Prostate gland (tissue), 2 donors: ENCODE data around the gene MCF2L2. TPM values are rescaled to one million over a fixed set of nuclear protein-coding genes. Genes with fewer than 3 reads are reported as not detected.
"Not testable (repeated sequence)": the region's sequence is repeated elsewhere in the genome, so short reads cannot be mapped to it uniquely, and the experiment has no call there.

Experiments used
- DNase-seq: peaks from one replicate; pipeline ENCODE4 v3.0.0-alpha.2; 2019; ENCODE audit warnings: low spot score
- H3K27ac ChIP-seq, 2 donors: fragments of 200-600 bp; sonication (generic); 2 replicates each; pipeline ENCODE4 v1.5.1; 2017 to 2019
- H3K27me3 ChIP-seq: fragments of 200-600 bp; sonication (generic); replicated peaks from 2 replicates; pipeline ENCODE4 v1.5.1; 2019; ENCODE audit not compliant: insufficient read depth
- H3K36me3 ChIP-seq, 2 donors: fragments of 200-600 bp; sonication (generic); 1 replicate in 1 of 2; 2 replicates in 1 of 2; pipeline versions ENCODE4 v1.5.1 to v1.8.1; 2017 to 2019
- H3K4me1 ChIP-seq: fragments of 200-600 bp; sonication (generic); replicated peaks from 2 replicates; pipeline ENCODE4 v1.5.1; 2019
- H3K4me3 ChIP-seq, 2 donors: fragments of 200-600 bp; sonication (generic); 2 replicates each; pipeline ENCODE4 v1.5.1; 2017 to 2019
- H3K9me3 ChIP-seq: fragments of 200-600 bp; sonication (generic); 2 replicates; pipeline ENCODE4 v1.5.1; 2017
- POLR2A ChIP-seq: fragments of 450-650 bp; IDR thresholded peaks from one replicate; pipeline ENCODE4 v1.6.1; 2016; ENCODE audit warnings: antibody characterized with exemption, mild to moderate bottlenecking
- POLR2AphosphoS5 ChIP-seq: sonication (generic); formaldehyde crosslinking; IDR thresholded peaks from one replicate; pipeline ENCODE4 v1.6.1; 2017; ENCODE audit warnings: antibody characterized with exemption
- WGBS: methylation state at CpG from one replicate; pipeline ENCODE4 v1.1.5; 2018; 5-methylcytosine and 5-hydroxymethylcytosine counted together
- intact Hi-C: fragments of 100-400 bp; cut with DNase I; formaldehyde crosslinking; loops from one replicate; pipeline ENCODE4 v1.14.2; 2022
- total RNA-seq, 2 donors: library from RNA; depleted of rRNA; stranded (reverse); fragments of >200 nt; gene quantifications; one replicate each; pipeline ENCODE4 v1.1.0, GENCODE V29; 2016
- TF ChIP-seq, protein P1 (sequence below), 4 experiments: fragments of 200-600 bp in 2 of 4; fragments of 450-650 bp in 2 of 4; sonication (generic) in 2 of 4; IDR thresholded peaks; 1 replicate in 3 of 4; 2 replicates in 1 of 4; pipeline ENCODE4 v1.5.1; 2016 to 2019; ENCODE audit warnings: antibody characterized with exemption in 4 of 4, mild to moderate bottlenecking in 2 of 4, moderate library complexity in 2 of 4

Gene MCF2L2
- total RNA-seq, 2 donors from 2014 or later = 0.41 to 4.0 TPM

- Histone ChIP-seq H3K36me3 (no peaks in the 10 kb centered on the region), H3K9me3 (no peaks in the 10 kb centered on the region), H3K27me3 (no peaks in the 10 kb centered on the region), H3K4me1 (no peaks in the 10 kb centered on the region), H3K4me3 (no peak overlapping the region), H3K27ac (no peak overlapping the region)
- TF ChIP-seq POLR2A = no peak
- TF ChIP-seq, protein P1, sequence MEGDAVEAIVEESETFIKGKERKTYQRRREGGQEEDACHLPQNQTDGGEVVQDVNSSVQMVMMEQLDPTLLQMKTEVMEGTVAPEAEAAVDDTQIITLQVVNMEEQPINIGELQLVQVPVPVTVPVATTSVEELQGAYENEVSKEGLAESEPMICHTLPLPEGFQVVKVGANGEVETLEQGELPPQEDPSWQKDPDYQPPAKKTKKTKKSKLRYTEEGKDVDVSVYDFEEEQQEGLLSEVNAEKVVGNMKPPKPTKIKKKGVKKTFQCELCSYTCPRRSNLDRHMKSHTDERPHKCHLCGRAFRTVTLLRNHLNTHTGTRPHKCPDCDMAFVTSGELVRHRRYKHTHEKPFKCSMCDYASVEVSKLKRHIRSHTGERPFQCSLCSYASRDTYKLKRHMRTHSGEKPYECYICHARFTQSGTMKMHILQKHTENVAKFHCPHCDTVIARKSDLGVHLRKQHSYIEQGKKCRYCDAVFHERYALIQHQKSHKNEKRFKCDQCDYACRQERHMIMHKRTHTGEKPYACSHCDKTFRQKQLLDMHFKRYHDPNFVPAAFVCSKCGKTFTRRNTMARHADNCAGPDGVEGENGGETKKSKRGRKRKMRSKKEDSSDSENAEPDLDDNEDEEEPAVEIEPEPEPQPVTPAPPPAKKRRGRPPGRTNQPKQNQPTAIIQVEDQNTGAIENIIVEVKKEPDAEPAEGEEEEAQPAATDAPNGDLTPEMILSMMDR (IDR thresholded peaks at IDR 0.05) = no peak
- TF ChIP-seq POLR2AphosphoS5 = no peak
- intact Hi-C loops = no loop called here
- DNase-seq = no peak
- WGBS = 60% methylated on average over 4 of the region's 4 CpGs
These were observed 194.5 kb downstream of the MCF2L2 start for GRCh38 chr3:183233966-183234365.

GRCh38 chr3:183230826-183231225 lies 197.6 kb downstream of the MCF2L2 start:
- WGBS = 94% methylated on average over 3 of the region's 3 CpGs
- no peaks in the 10 kb centered on the region for H3K9me3 ChIP-seq
- H3K4me3 ChIP-seq = no peak overlapping the region
- no peak overlapping the region for H3K27ac ChIP-seq
- TF ChIP-seq, protein P1 (IDR thresholded peaks at IDR 0.05) = no peak
- TF ChIP-seq POLR2AphosphoS5 = no peak
- no peak for TF ChIP-seq POLR2A
- no peaks in the 10 kb centered on the region for H3K27me3 ChIP-seq
- no peaks in the 10 kb centered on the region for H3K36me3 ChIP-seq
- no peaks in the 10 kb centered on the region for H3K4me1 ChIP-seq
- DNase-seq = no peak
- intact Hi-C loops = no loop called here

- 89% methylated on average over 8 of the region's 8 CpGs for WGBS
- intact Hi-C loops, H3K4me3 ChIP-seq: not testable (repeated sequence)
These were observed 198.2 kb downstream of the MCF2L2 start for GRCh38 chr3:183230251-183230650.

DNA sequence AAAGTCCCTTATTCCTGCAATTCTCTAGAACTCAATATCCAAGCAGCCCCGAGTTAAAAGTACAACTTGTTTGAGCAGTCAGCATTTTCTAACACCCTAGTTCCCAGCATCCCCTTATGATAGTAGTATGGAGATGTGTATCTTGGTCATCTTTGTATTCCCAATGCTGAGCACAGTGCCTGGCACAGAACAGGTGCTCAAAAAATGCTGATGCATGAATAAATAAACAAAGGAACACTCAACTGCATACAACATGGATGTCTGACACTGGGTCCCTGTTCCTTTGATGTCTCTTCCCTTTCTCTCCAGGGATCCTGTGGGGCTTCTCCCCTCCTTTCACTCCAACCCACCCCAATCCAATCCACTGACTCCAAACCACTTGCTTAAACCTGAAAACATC lies 199.2 kb downstream of the MCF2L2 start:
- 72% methylated on average over 1 of the region's 1 CpG for WGBS
- Histone ChIP-seq H3K27me3 (no peaks in the 10 kb centered on the region), H3K4me1 (no peaks in the 10 kb centered on the region), H3K27ac (no peak overlapping the region), H3K36me3 (no peaks in the 10 kb centered on the region), H3K4me3 (no peak overlapping the region), H3K9me3 (no peaks in the 10 kb centered on the region)
- TF ChIP-seq POLR2AphosphoS5 (no peak), POLR2A (no peak)
- TF ChIP-seq, protein P1 (IDR thresholded peaks at IDR 0.05) = no peak
- intact Hi-C loops = no loop called here
- DNase-seq = no peak

More at GRCh38 chr3:183230251-183230650, 198.2 kb downstream of the MCF2L2 start:
- not testable (repeated sequence) for H3K36me3 ChIP-seq, DNase-seq, H3K27ac ChIP-seq, H3K9me3 ChIP-seq, H3K4me1 ChIP-seq, H3K27me3 ChIP-seq

GRCh38 chr3:183227586-183227985 lies 200.8 kb downstream of the MCF2L2 start:
- no peak overlapping the region for H3K4me3 ChIP-seq
- no peaks in the 10 kb centered on the region for H3K36me3 ChIP-seq
- H3K27ac ChIP-seq = no peak overlapping the region
- WGBS = 93% methylated on average over 4 of the region's 4 CpGs
- DNase-seq = no peak
- intact Hi-C loops = no loop called here
- H3K4me1 ChIP-seq = no peaks in the 10 kb centered on the region
- no peaks in the 10 kb centered on the region for H3K27me3 ChIP-seq
- H3K9me3 ChIP-seq = no peaks in the 10 kb centered on the region
- TF ChIP-seq, protein P1 (IDR thresholded peaks at IDR 0.05) = no peak
- TF ChIP-seq POLR2A (no peak), POLR2AphosphoS5 (no peak)
